HUES64 (cell line): ENCODE results near the gene PRR36.

Source experiments
- H3K27ac ChIP-seq: 2 replicates; pipeline ENCODE4 v1.7.0; 2013; ENCODE audit warnings: low read depth, low read length, inconsistent platforms
- H3K27me3 ChIP-seq: 2 replicates; pipeline ENCODE4 v1.6.1; 2013; ENCODE audit warnings: mild to moderate bottlenecking, low read length; ENCODE audit not compliant: insufficient read depth
- H3K36me3 ChIP-seq: 2 replicates; pipeline ENCODE4 v1.6.1; 2013; ENCODE audit warnings: mild to moderate bottlenecking, low read length; ENCODE audit not compliant: insufficient read depth
- H3K4me1 ChIP-seq: 2 replicates; pipeline ENCODE4 v1.6.1; 2013; ENCODE audit warnings: mild to moderate bottlenecking, low read length, moderate library complexity; ENCODE audit not compliant: insufficient read depth
- H3K4me3 ChIP-seq: 2 replicates; pipeline ENCODE4 v1.5.1; 2013; ENCODE audit warnings: mild to moderate bottlenecking, low read length, moderate library complexity
- H3K9ac ChIP-seq: 2 replicates; pipeline ENCODE4 v1.6.1; 2013; ENCODE audit warnings: mild to moderate bottlenecking, low read depth, low read length
- H3K9me3 ChIP-seq: 2 replicates; pipeline ENCODE4 v1.6.1; 2013; ENCODE audit warnings: low read depth, low read length; ENCODE audit not compliant: insufficient read depth
- WGBS: fragments of 150-250, 120-280 bp; methylation state at CpG from one replicate; pipeline ENCODE4 v1.1.7; 2013; ENCODE audit warnings: missing lambda C conversion rate; 5-methylcytosine and 5-hydroxymethylcytosine counted together

PRR36 gene

GRCh38 chr19:7904074-7905020 is 30.2 kb upstream of the PRR36 start:
- H3K4me3 ChIP-seq: peak overlapping the region; percentile 92
- WGBS: 12% methylated on average over 65 of the region's 68 CpGs
- H3K9me3 ChIP-seq: no peaks in the 10 kb centered on the region
- H3K4me1 ChIP-seq: peaks cover 4% of the 10 kb centered on the region; the same call in 1 of the 2 replicates
- H3K27me3 ChIP-seq: no peaks in the 10 kb centered on the region
- peak overlapping the region; percentile 87; the same call in 1 of the 2 replicates for H3K27ac ChIP-seq
- H3K9ac ChIP-seq: peak overlapping the region; percentile 74
- peaks cover 6% of the 10 kb centered on the region; the same call in 1 of the 2 replicates for H3K36me3 ChIP-seq

DNA sequence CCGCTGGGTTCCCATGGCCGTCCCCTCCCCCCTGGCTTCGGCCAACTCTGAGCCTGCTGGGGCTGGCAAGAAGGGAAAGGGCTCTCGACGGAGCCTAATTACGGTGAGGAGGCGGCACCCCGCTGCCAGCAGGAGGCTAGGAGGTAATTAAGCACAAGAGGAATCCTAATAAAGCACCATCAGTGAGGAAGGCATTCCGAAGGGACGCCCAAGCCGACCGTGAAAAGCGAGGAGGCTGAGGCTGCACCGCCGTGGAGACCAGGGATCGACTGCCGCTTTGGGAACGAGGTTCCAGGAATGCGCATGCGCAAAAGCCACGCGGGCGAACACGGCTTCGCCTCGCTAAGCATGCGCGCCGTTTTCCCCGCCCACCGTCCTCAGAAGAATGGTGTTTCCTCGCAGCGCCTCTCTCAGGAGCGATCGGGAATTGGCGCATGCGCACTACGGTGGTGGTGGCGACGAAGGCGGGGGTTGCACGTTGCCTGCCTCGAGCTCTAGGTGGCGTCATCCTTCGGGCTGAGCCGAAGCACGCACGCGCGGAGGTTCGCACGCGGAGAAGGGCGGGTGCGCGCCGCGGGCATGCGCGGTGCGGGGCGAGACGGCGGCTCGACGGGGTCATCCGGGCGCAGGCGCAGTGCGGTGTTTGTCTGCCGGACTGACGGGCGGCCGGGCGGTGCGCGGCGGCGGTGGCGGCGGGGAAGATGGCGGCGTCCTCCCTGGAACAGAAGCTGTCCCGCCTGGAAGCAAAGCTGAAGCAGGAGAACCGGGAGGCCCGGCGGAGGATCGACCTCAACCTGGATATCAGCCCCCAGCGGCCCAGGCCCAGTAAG is 29.3 kb upstream of the PRR36 start, which contains the start of gene MAP2K7:
TSS of gene MAP2K7 (plus strand) at position 634 of the 830 bp plus-strand sequence. CDS start at position 702, 68 bp downstream.
- Histone ChIP-seq H3K4me3 (peak within 1 kb of the TSS; percentile 92), H3K9me3 (no peaks in the 10 kb centered on the region), H3K9ac (peak within 1 kb of the TSS; percentile 88), H3K27ac (peak within 1 kb of the TSS; percentile 88), H3K4me1 (peaks cover 4% of the 10 kb centered on the region; the same call in 1 of the 2 replicates), H3K36me3 (peaks cover 6% of the 10 kb centered on the region; the same call in 1 of the 2 replicates), H3K27me3 (no peaks in the 10 kb centered on the region)
- under 1% methylated on average over 89 of the region's 89 CpGs for WGBS

DNA sequence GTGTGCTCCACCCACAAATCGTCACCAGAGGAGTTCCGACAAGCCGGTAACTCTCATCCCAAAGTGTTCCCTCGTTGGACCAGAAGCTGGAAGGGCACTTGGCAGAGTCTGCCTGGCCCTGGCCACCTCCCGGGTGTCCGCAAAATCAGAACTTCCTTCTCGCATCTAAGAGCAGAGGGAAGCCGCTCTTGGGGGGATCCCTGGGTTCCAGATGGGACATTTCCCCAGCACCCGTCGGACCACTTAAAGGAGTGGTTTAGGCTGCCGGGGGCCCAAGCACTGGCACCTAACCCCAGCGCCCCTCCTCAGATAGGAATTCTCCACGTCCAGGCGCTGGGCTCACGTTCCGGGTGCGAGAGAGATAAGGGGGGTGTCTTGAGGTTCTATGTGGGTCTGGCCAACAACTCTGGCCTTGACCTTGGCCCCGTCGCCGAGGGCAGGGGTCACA is 28.6 kb upstream of the PRR36 start:
- H3K27ac ChIP-seq: peak overlapping the region; percentile 88
- peaks cover 4% of the 10 kb centered on the region; the same call in 1 of the 2 replicates for H3K4me1 ChIP-seq
- peak overlapping the region; percentile 72 for H3K4me3 ChIP-seq
- H3K27me3 ChIP-seq: no peaks in the 10 kb centered on the region
- 53% methylated on average over 20 of the region's 20 CpGs for WGBS
- no peaks in the 10 kb centered on the region for H3K9me3 ChIP-seq
- H3K36me3 ChIP-seq: peaks cover 6% of the 10 kb centered on the region; the same call in 1 of the 2 replicates
- peak overlapping the region; percentile 88 for H3K9ac ChIP-seq

DNA sequence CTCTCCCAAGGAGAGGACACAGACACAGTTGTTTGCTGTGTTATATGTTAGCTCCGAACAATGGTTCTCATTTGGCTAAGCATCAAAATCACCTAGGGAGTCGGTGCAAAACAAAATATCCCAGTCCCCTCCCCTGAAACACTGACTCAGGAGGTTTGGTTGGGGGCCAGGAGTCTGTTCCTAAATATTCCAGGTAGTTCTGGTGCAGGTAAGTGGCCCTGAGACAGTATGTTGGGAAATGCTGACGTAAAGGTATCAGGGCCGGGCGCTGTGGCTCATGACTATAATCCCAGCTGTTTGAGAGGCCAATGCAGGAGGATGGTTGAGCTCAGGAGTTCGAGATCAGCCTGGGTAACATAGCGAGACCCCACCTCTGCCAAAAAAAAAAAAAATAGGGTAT is 27.1 kb upstream of the PRR36 start:
- no peak overlapping the region for H3K9ac ChIP-seq
- no peak overlapping the region for H3K4me3 ChIP-seq
- H3K27me3 ChIP-seq: no peaks in the 10 kb centered on the region
- H3K36me3 ChIP-seq: peaks cover 4% of the 10 kb centered on the region; the same call in 1 of the 2 replicates
- peaks cover 4% of the 10 kb centered on the region; the same call in 1 of the 2 replicates for H3K4me1 ChIP-seq
- H3K9me3 ChIP-seq: no peaks in the 10 kb centered on the region
- H3K27ac ChIP-seq: no peak overlapping the region
- 88% methylated on average over 6 of the region's 7 CpGs for WGBS

GRCh38 chr19:7900931-7901330 is 26.7 kb upstream of the PRR36 start:
- Histone ChIP-seq H3K27ac (no peak overlapping the region), H3K9me3 (no peaks in the 10 kb centered on the region), H3K9ac (no peak overlapping the region), H3K4me1 (peaks cover 4% of the 10 kb centered on the region; the same call in 1 of the 2 replicates), H3K4me3 (no peak overlapping the region), H3K36me3 (peaks cover under 1% of the 10 kb centered on the region; the same call in 1 of the 2 replicates), H3K27me3 (no peaks in the 10 kb centered on the region)
- 89% methylated on average over 3 of the region's 3 CpGs for WGBS

- no peaks in the 10 kb centered on the region for H3K36me3 ChIP-seq
- H3K27me3 ChIP-seq: no peaks in the 10 kb centered on the region
- no peak overlapping the region for H3K27ac ChIP-seq
- peaks cover 4% of the 10 kb centered on the region; the same call in 1 of the 2 replicates for H3K4me1 ChIP-seq
- WGBS: 90% methylated on average over 21 of the region's 21 CpGs
- H3K9me3 ChIP-seq: no peaks in the 10 kb centered on the region
- H3K4me3 ChIP-seq: no peak overlapping the region
- H3K9ac ChIP-seq: no peak overlapping the region
Observed at GRCh38 chr19:7900401-7900870, 26.2 kb upstream of the PRR36 start.

DNA sequence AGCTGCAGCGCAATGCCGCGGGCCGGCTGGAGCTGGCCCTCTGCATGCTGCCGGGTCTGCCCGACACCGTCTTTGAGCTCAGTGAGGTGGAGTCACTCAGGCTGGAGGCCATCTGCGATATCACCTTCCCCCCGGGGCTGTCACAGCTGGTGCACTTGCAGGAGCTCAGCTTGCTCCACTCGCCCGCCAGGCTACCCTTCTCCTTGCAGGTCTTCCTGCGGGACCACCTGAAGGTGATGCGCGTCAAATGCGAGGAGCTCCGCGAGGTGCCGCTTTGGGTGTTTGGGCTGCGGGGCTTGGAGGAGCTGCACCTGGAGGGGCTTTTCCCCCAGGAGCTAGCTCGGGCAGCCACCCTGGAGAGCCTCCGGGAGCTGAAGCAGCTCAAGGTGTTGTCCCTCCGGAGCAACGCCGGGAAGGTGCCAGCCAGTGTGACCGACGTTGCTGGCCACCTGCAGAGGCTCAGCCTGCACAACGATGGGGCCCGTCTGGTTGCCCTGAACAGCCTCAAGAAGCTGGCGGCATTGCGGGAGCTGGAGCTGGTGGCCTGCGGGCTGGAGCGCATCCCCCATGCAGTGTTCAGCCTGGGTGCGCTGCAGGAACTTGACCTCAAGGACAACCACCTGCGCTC is 25.7 kb upstream of the PRR36 start:
- Histone ChIP-seq H3K36me3 (no peaks in the 10 kb centered on the region), H3K4me1 (peaks cover 4% of the 10 kb centered on the region; the same call in 1 of the 2 replicates), H3K27ac (no peak overlapping the region), H3K27me3 (no peaks in the 10 kb centered on the region), H3K4me3 (no peak overlapping the region), H3K9me3 (no peaks in the 10 kb centered on the region), H3K9ac (no peak overlapping the region)
- 94% methylated on average over 34 of the region's 34 CpGs for WGBS

- Histone ChIP-seq H3K4me3 (no peak overlapping the region), H3K9me3 (no peaks in the 10 kb centered on the region), H3K9ac (no peak overlapping the region), H3K27ac (no peak overlapping the region), H3K36me3 (no peaks in the 10 kb centered on the region), H3K27me3 (no peaks in the 10 kb centered on the region), H3K4me1 (peaks cover 4% of the 10 kb centered on the region; the same call in 1 of the 2 replicates)
- WGBS: 96% methylated on average over 16 of the region's 16 CpGs
Observed at GRCh38 chr19:7898967-7899366, 24.8 kb upstream of the PRR36 start.

GRCh38 chr19:7897292-7897691 is 23.1 kb upstream of the PRR36 start:
- no peaks in the 10 kb centered on the region for H3K27me3 ChIP-seq
- no peak overlapping the region for H3K4me3 ChIP-seq
- no peaks in the 10 kb centered on the region for H3K36me3 ChIP-seq
- WGBS: 93% methylated on average over 11 of the region's 11 CpGs
- no peak overlapping the region for H3K27ac ChIP-seq
- H3K9me3 ChIP-seq: no peaks in the 10 kb centered on the region
- no peak overlapping the region for H3K9ac ChIP-seq
- no peaks in the 10 kb centered on the region for H3K4me1 ChIP-seq

- no peaks in the 10 kb centered on the region for H3K36me3 ChIP-seq
- no peaks in the 10 kb centered on the region for H3K4me1 ChIP-seq
- H3K9me3 ChIP-seq: no peaks in the 10 kb centered on the region
- no peak overlapping the region for H3K4me3 ChIP-seq
- H3K27ac ChIP-seq: no peak overlapping the region
- 93% methylated on average over 13 of the region's 13 CpGs for WGBS
- no peaks in the 10 kb centered on the region; the same call in 1 of the 2 replicates for H3K27me3 ChIP-seq
- H3K9ac ChIP-seq: no peak overlapping the region
Observed at GRCh38 chr19:7895565-7895964, 21.4 kb upstream of the PRR36 start.
